HepG2 (cell line): ENCODE data around the gene MAP2K5. TPM values are rescaled to one million over a fixed set of nuclear protein-coding genes. Genes with fewer than 3 reads are reported as not detected.

Experiments used
- ARNTL ChIP-seq: sonication (generic); formaldehyde crosslinking; IDR thresholded peaks from 2 replicates; pipeline ENCODE4 v1.4.0; 2020; ENCODE audit warnings: mild to moderate bottlenecking, missing genetic modification reagents
- ATAD3A ChIP-seq: sonication (generic); formaldehyde crosslinking; IDR thresholded peaks from 2 replicates; pipeline ENCODE4 v1.4.0; 2020; ENCODE audit warnings: missing genetic modification reagents
- CENPX ChIP-seq: sonication (generic); formaldehyde crosslinking; IDR thresholded peaks from 2 replicates; pipeline ENCODE4 v1.9.0; 2021; ENCODE audit warnings: mild to moderate bottlenecking, missing genetic modification reagents, moderate library complexity
- CHD4 ChIP-seq: fragments of 200-600 bp; sonication (generic); IDR thresholded peaks from 2 replicates; pipeline ENCODE4 v1.7.0; 2017; ENCODE audit warnings: mild to moderate bottlenecking, low read length, borderline replicate concordance
- FOXK2 ChIP-seq: fragments of 450-650 bp; IDR thresholded peaks from 2 replicates; pipeline ENCODE4 v1.6.1; 2016
- FOXP1 ChIP-seq, 2 experiments: fragments of 450-650 bp in 1 of 2; IDR thresholded peaks; 2 replicates each; pipeline ENCODE4 v1.6.1; 2017 to 2018; ENCODE audit warnings: antibody characterized with exemption in 1 of 2
- IRF2 ChIP-seq: IDR thresholded peaks from 2 replicates; pipeline ENCODE4 v1.6.1; 2018; ENCODE audit warnings: missing genetic modification reagents, missing compliant biosample characterization
- KDM3A ChIP-seq: IDR thresholded peaks from 2 replicates; pipeline ENCODE4 v1.6.1; 2018; ENCODE audit warnings: low read depth, missing compliant biosample characterization
- MYC ChIP-seq: sonication (generic); formaldehyde crosslinking; IDR thresholded peaks from 2 replicates; pipeline ENCODE4 v1.9.0; 2021; ENCODE audit warnings: missing genetic modification reagents, borderline replicate concordance
- NKX3-1 ChIP-seq: sonication (generic); formaldehyde crosslinking; IDR thresholded peaks from 2 replicates; pipeline ENCODE4 v1.5.0; 2020; ENCODE audit warnings: missing genetic modification reagents
- PHF5A ChIP-seq: IDR thresholded peaks from one replicate; pipeline ENCODE4 v1.6.1; 2018; ENCODE audit warnings: low read depth, missing genetic modification reagents; ENCODE audit not compliant: unreplicated experiment
- SALL2 ChIP-seq: sonication (generic); formaldehyde crosslinking; IDR thresholded peaks from 2 replicates; pipeline ENCODE4 v1.8.1; 2023; ENCODE audit warnings: mild to moderate bottlenecking, missing genetic modification reagents, inconsistent platforms
- SATB2 ChIP-seq: sonication (generic); formaldehyde crosslinking; IDR thresholded peaks from 2 replicates; pipeline ENCODE4 v1.5.0; 2020; ENCODE audit warnings: missing genetic modification reagents
- SCMH1 ChIP-seq: sonication (generic); formaldehyde crosslinking; IDR thresholded peaks from 2 replicates; pipeline ENCODE4 v1.9.0; 2021; ENCODE audit warnings: missing genetic modification reagents, mild to moderate bottlenecking, borderline replicate concordance
- SMARCE1 ChIP-seq: fragments of 450-650 bp; IDR thresholded peaks from 2 replicates; pipeline ENCODE4 v1.6.1; 2017; ENCODE audit warnings: borderline replicate concordance
- ZBTB38 ChIP-seq: sonication (generic); formaldehyde crosslinking; IDR thresholded peaks from 2 replicates; pipeline ENCODE4 v1.5.1; 2020; ENCODE audit warnings: mild to moderate bottlenecking, missing genetic modification reagents
- ZNF260 ChIP-seq: sonication (generic); formaldehyde crosslinking; IDR thresholded peaks from 2 replicates; pipeline ENCODE4 v1.4.0; 2020; ENCODE audit warnings: missing genetic modification reagents, low read depth, mild to moderate bottlenecking, borderline replicate concordance
- ZNF598 ChIP-seq: sonication (generic); formaldehyde crosslinking; IDR thresholded peaks from 2 replicates; pipeline ENCODE4 v1.5.1; 2020; ENCODE audit warnings: mild to moderate bottlenecking, missing genetic modification reagents, borderline replicate concordance
- ZNF672 ChIP-seq: sonication (generic); formaldehyde crosslinking; IDR thresholded peaks from 2 replicates; pipeline ENCODE4 v1.8.1; 2022; ENCODE audit warnings: missing genetic modification reagents
- ZNF781 ChIP-seq: sonication (generic); formaldehyde crosslinking; IDR thresholded peaks from 2 replicates; pipeline ENCODE4 v1.5.1; 2020; ENCODE audit warnings: borderline replicate concordance, mild to moderate bottlenecking, missing genetic modification reagents; ENCODE audit errors: not compliant biosample characterization
- ZNF792 ChIP-seq: IDR thresholded peaks from 2 replicates; pipeline ENCODE4 v1.6.1; 2016
- ZSCAN20 ChIP-seq: sonication (generic); formaldehyde crosslinking; IDR thresholded peaks from 2 replicates; pipeline ENCODE4 v1.4.0; 2020; ENCODE audit warnings: missing genetic modification reagents, mild to moderate bottlenecking, borderline replicate concordance
- ZSCAN21 ChIP-seq: sonication (generic); formaldehyde crosslinking; IDR thresholded peaks from 2 replicates; pipeline ENCODE4 v1.8.0; 2022; ENCODE audit warnings: mild to moderate bottlenecking, missing genetic modification reagents, moderate library complexity, borderline replicate concordance
- polyA plus RNA-seq, 8 experiments: library from polyadenylated mRNA; depleted of rRNA in 3 of 8; stranded (reverse) in 7 of 8; unstranded in 1 of 8; fragments of >200 nt; fragmentation: Illumina TruSeq in 4 of 8; extraction: Trizol in 4 of 8; gene quantifications; 2 replicates each; pipeline versions ENCODE4 v1.2.1 to v1.2.3, GENCODE V29; 2011 to 2016; ENCODE audit warnings: low read depth in 4 of 8, missing spikeins in 1 of 8, mixed read lengths in 1 of 8; ENCODE audit not compliant: insufficient read depth in 1 of 8
- total RNA-seq, 5 experiments: library from RNA; depleted of rRNA; stranded (reverse); fragments of >200 nt; fragmentation: Illumina TruSeq; extraction: Trizol; gene quantifications; 2 replicates each; pipeline ENCODE4 v1.2.3, GENCODE V29; 2016; ENCODE audit warnings: low read depth in 1 of 5
- TF ChIP-seq, protein P1 (sequence below): sonication (generic); formaldehyde crosslinking; IDR thresholded peaks from 2 replicates; pipeline ENCODE4 v1.5.0; 2020; ENCODE audit warnings: mild to moderate bottlenecking, missing genetic modification reagents
- TF ChIP-seq, protein P2 (sequence below): sonication (generic); formaldehyde crosslinking; IDR thresholded peaks from 2 replicates; pipeline ENCODE4 v1.9.0; 2022; ENCODE audit warnings: missing genetic modification reagents, mild to moderate bottlenecking, borderline replicate concordance
- TF ChIP-seq, protein P3 (sequence below): sonication (generic); formaldehyde crosslinking; IDR thresholded peaks from 2 replicates; pipeline ENCODE4 v1.8.0; 2023; ENCODE audit warnings: mild to moderate bottlenecking, missing genetic modification reagents

The MAP2K5 gene
- total and polyA plus RNA-seq, 2 of the 13 experiments (the other 11 are each of a cell fraction or from before 2014, with no cell fraction given): 4.0 to 4.3 TPM

GRCh38 chr15:67843571-67844387 lies 301.3 kb downstream of the MAP2K5 start (continued):
- TF ChIP-seq ZNF672 (CRISPR knock-in tag) (no peak), ZNF792 (CRISPR knock-in tag) (0 out of 2 replicates have a peak, but pooled peaks have one; percentile 23), ZBTB38 (CRISPR knock-in tag) (peak; percentile 50; the same call in 1 of the 2 replicates), KDM3A (CRISPR knock-in tag) (no peak), SMARCE1 (no peak), PHF5A (CRISPR knock-in tag) (no peak), ATAD3A (CRISPR knock-in tag) (no peak), SALL2 (CRISPR knock-in tag) (no peak), ZSCAN20 (no peak), ZNF781 (CRISPR knock-in tag) (no peak), SCMH1 (CRISPR knock-in tag) (no peak), SATB2 (CRISPR knock-in tag) (no peak), CHD4 (no peak), ARNTL (CRISPR knock-in tag) (0 out of 2 replicates have a peak, but pooled peaks have one; percentile 69), MYC (CRISPR knock-in tag) (peak; percentile 61; the same call in 1 of the 2 replicates), ZNF598 (CRISPR knock-in tag) (0 out of 2 replicates have a peak, but pooled peaks have one; percentile 18), ZSCAN21 (CRISPR knock-in tag) (no peak; the same call in 1 of the 2 replicates), CENPX (CRISPR knock-in tag) (no peak), FOXP1 (IDR thresholded peaks at IDR 0.05) (0 out of 2 replicates have a peak, but pooled peaks have one; percentile 9), FOXP1 (CRISPR knock-in tag; IDR thresholded peaks at IDR 0.05) (peak; percentile 79; the same call in 1 of the 2 replicates), NKX3-1 (CRISPR knock-in tag) (no peak), IRF2 (CRISPR knock-in tag) (no peak), ZNF260 (CRISPR knock-in tag) (no peak), FOXK2 (peak; percentile 68; the same call in 1 of the 2 replicates)
- TF ChIP-seq, protein P1, sequence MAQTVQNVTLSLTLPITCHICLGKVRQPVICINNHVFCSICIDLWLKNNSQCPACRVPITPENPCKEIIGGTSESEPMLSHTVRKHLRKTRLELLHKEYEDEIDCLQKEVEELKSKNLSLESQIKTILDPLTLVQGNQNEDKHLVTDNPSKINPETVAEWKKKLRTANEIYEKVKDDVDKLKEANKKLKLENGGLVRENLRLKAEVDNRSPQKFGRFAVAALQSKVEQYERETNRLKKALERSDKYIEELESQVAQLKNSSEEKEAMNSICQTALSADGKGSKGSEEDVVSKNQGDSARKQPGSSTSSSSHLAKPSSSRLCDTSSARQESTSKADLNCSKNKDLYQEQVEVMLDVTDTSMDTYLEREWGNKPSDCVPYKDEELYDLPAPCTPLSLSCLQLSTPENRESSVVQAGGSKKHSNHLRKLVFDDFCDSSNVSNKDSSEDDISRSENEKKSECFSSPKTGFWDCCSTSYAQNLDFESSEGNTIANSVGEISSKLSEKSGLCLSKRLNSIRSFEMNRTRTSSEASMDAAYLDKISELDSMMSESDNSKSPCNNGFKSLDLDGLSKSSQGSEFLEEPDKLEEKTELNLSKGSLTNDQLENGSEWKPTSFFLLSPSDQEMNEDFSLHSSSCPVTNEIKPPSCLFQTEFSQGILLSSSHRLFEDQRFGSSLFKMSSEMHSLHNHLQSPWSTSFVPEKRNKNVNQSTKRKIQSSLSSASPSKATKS (CRISPR knock-in tag): no peak
- TF ChIP-seq, protein P2, sequence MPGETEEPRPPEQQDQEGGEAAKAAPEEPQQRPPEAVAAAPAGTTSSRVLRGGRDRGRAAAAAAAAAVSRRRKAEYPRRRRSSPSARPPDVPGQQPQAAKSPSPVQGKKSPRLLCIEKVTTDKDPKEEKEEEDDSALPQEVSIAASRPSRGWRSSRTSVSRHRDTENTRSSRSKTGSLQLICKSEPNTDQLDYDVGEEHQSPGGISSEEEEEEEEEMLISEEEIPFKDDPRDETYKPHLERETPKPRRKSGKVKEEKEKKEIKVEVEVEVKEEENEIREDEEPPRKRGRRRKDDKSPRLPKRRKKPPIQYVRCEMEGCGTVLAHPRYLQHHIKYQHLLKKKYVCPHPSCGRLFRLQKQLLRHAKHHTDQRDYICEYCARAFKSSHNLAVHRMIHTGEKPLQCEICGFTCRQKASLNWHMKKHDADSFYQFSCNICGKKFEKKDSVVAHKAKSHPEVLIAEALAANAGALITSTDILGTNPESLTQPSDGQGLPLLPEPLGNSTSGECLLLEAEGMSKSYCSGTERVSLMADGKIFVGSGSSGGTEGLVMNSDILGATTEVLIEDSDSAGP (CRISPR knock-in tag): peak; percentile 67; the same call in 1 of the 2 replicates
- TF ChIP-seq, protein P3, sequence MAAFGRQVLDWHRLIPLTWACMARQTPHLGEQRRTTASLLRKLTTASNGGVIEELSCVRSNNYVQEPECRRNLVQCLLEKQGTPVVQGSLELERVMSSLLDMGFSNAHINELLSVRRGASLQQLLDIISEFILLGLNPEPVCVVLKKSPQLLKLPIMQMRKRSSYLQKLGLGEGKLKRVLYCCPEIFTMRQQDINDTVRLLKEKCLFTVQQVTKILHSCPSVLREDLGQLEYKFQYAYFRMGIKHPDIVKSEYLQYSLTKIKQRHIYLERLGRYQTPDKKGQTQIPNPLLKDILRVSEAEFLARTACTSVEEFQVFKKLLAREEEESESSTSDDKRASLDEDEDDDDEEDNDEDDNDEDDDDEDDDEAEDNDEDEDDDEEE: no peak
